GM10266 (cell line): ENCODE data around the gene A1CF.
"Not testable (repeated sequence)": the region's sequence is repeated elsewhere in the genome, so short reads cannot be mapped to it uniquely, and the experiment has no call there.

Source experiments
- DNase-seq: peaks from one replicate; pipeline ENCODE4 v3.0.0; 2012; ENCODE audit errors: extremely low spot score
- CTCF ChIP-seq: IDR thresholded peaks from 2 replicates; pipeline ENCODE4 v1.5.1; 2012; ENCODE audit warnings: mild to moderate bottlenecking, low read depth; ENCODE audit not compliant: control insufficient read depth, insufficient read depth; ENCODE audit errors: missing control alignments

Gene A1CF

GRCh38 chr10:50884302-50884701 lies 1.1 kb downstream of the A1CF start:
- TF ChIP-seq CTCF: no peak
- DNase-seq: no peak

GRCh38 chr10:50883629-50884028 lies 1.8 kb downstream of the A1CF start:
- no peak for TF ChIP-seq CTCF
- no peak for DNase-seq

GRCh38 chr10:50882540-50882983 lies 2.9 kb downstream of the A1CF start:
- no peak for DNase-seq
- TF ChIP-seq CTCF: no peak

GRCh38 chr10:50881046-50881445 lies 4.4 kb downstream of the A1CF start:
- not testable (repeated sequence) for DNase-seq

GRCh38 chr10:50876429-50876828 lies 9.0 kb downstream of the A1CF start:
- DNase-seq: no peak
- no peak for TF ChIP-seq CTCF

- no peak for TF ChIP-seq CTCF
- DNase-seq: no peak
Measured at GRCh38 chr10:50874723-50875122, 10.7 kb downstream of the A1CF start.

- no peak for DNase-seq
- no peak for TF ChIP-seq CTCF
Measured at GRCh38 chr10:50866317-50866716, 19.1 kb downstream of the A1CF start.

GRCh38 chr10:50862719-50863118 lies 22.7 kb downstream of the A1CF start:
- no peak for TF ChIP-seq CTCF
- DNase-seq: no peak
